ENCODE measurements around the gene DNM3. TPM values are rescaled to one million over a fixed set of nuclear protein-coding genes. Genes with fewer than 3 reads are reported as not detected.
"Not testable (repeated sequence)": the region's sequence is repeated elsewhere in the genome, so short reads cannot be mapped to it uniquely, and the experiment has no call there.

Gene DNM3
- total RNA-seq, 1 donor from 2014 or later, result 1.8 TPM

GRCh38 chr1:172069051-172069450, 227.8 kb downstream of the DNM3 start:
- DNase-seq (ENCODE audit: low read depth), result no peak
- no peak for TF ChIP-seq CTCF (conservative IDR thresholded peaks at IDR 0.05; ENCODE audit: low read depth, low read length)
- no peak overlapping the region for H3K4me3 ChIP-seq (ENCODE audit: low read depth, low read length)

- DNase-seq (ENCODE audit: low read depth), result no peak
- no peak for TF ChIP-seq CTCF (conservative IDR thresholded peaks at IDR 0.05; ENCODE audit: low read depth, low read length)
- no peak overlapping the region for H3K4me3 ChIP-seq (ENCODE audit: low read depth, low read length)
Measured at GRCh38 chr1:172069534-172069933, 228.2 kb downstream of the DNM3 start.

GRCh38 chr1:172070055-172070454, 228.8 kb downstream of the DNM3 start:
- DNase-seq (ENCODE audit: low read depth), result no peak
- TF ChIP-seq CTCF (conservative IDR thresholded peaks at IDR 0.05; ENCODE audit: low read depth, low read length), result no peak
- no peak overlapping the region for H3K4me3 ChIP-seq (ENCODE audit: low read depth, low read length)

GRCh38 chr1:172071746-172072145, 230.4 kb downstream of the DNM3 start:
- no peak overlapping the region for H3K4me3 ChIP-seq (ENCODE audit: low read depth, low read length)
- no peak for TF ChIP-seq CTCF (conservative IDR thresholded peaks at IDR 0.05; ENCODE audit: low read depth, low read length)
- no peak for DNase-seq (ENCODE audit: low read depth)

GRCh38 chr1:172079859-172080258, 238.6 kb downstream of the DNM3 start:
- not testable (repeated sequence) for DNase-seq (ENCODE audit: low read depth); H3K4me3 ChIP-seq (ENCODE audit: low read depth, low read length)

GRCh38 chr1:172083191-172083590, 241.9 kb downstream of the DNM3 start:
- TF ChIP-seq CTCF (conservative IDR thresholded peaks at IDR 0.05; ENCODE audit: low read depth, low read length), result no peak
- no peak for DNase-seq (ENCODE audit: low read depth)
- H3K4me3 ChIP-seq (ENCODE audit: low read depth, low read length), result no peak overlapping the region

- no peak for DNase-seq (ENCODE audit: low read depth)
- no peak overlapping the region for H3K4me3 ChIP-seq (ENCODE audit: low read depth, low read length)
- no peak for TF ChIP-seq CTCF (conservative IDR thresholded peaks at IDR 0.05; ENCODE audit: low read depth, low read length)
Measured at GRCh38 chr1:172084876-172085275, 243.6 kb downstream of the DNM3 start.

- no peak overlapping the region for H3K4me3 ChIP-seq (ENCODE audit: low read depth, low read length)
- no peak for DNase-seq (ENCODE audit: low read depth)
- TF ChIP-seq CTCF (conservative IDR thresholded peaks at IDR 0.05; ENCODE audit: low read depth, low read length), result no peak
Measured at GRCh38 chr1:172085317-172085716, 244.0 kb downstream of the DNM3 start.

Measured in epithelial cell of proximal tubule (primary cell).